Breast epithelium (tissue), 4 donors: Measurements from ENCODE around the gene DPH6. TPM values are rescaled to one million over a fixed set of nuclear protein-coding genes. Genes with fewer than 3 reads are reported as not detected.

Experiments
- DNase-seq, 2 donors: peaks; one replicate each; pipeline ENCODE4 v3.0.0-alpha.2; 2019; ENCODE audit warnings: low spot score in 2 of 2
- H3K27ac ChIP-seq, 2 donors: fragments of 200-600 bp; sonication (generic) in 1 of 2; one replicate each; pipeline ENCODE4 v1.5.1; 2016 to 2019; ENCODE audit warnings: mild to moderate bottlenecking in 1 of 2
- H3K27me3 ChIP-seq, 2 donors: fragments of 200-600 bp; sonication (generic) in 1 of 2; one replicate each; pipeline versions ENCODE4 v1.5.1 to v1.6.0; 2017 to 2019; ENCODE audit warnings: control low read depth in 1 of 2, mild to moderate bottlenecking in 1 of 2
- H3K36me3 ChIP-seq: fragments of 200-600 bp; one replicate; pipeline ENCODE4 v1.5.1; 2019
- H3K4me1 ChIP-seq, 2 donors: fragments of 200-600 bp; sonication (generic); one replicate each; pipeline ENCODE4 v1.5.1; 2016 to 2019; ENCODE audit warnings: control low read depth in 1 of 2
- H3K4me3 ChIP-seq, 3 donors: fragments of 200-600 bp; sonication (generic); 1 replicate in 2 of 3; 2 replicates in 1 of 3; pipeline ENCODE4 v1.5.1; 2016 to 2019; ENCODE audit warnings: mild to moderate bottlenecking in 3 of 3, moderate library complexity in 2 of 3
- H3K9me3 ChIP-seq, 2 donors: fragments of 200-600 bp; sonication (generic) in 1 of 2; one replicate each; pipeline ENCODE4 v1.5.1; 2016 to 2019; ENCODE audit warnings: control low read depth in 1 of 2
- POLR2A ChIP-seq: fragments of 450-650 bp; IDR thresholded peaks from one replicate; pipeline ENCODE4 v1.6.1; 2016; ENCODE audit warnings: antibody characterized with exemption, mild to moderate bottlenecking, moderate library complexity
- POLR2AphosphoS5 ChIP-seq, 3 donors: sonication (generic); formaldehyde crosslinking; IDR thresholded peaks; one replicate each; pipeline ENCODE4 v1.6.1; 2017; ENCODE audit warnings: antibody characterized with exemption in 3 of 3
- intact Hi-C: fragments of 100-400 bp; cut with DNase I; formaldehyde crosslinking; loops from one replicate; pipeline ENCODE4 v1.15.1; 2023; ENCODE audit warnings: low total_unique reads
- total RNA-seq, 3 donors: library from RNA; depleted of rRNA; stranded (reverse); fragments of >200 nt; gene quantifications; one replicate each; pipeline ENCODE4 v1.1.0, GENCODE V29; 2016
- TF ChIP-seq, protein P1 (sequence below), 3 donors: fragments of 450-650 bp; IDR thresholded peaks; one replicate each; pipeline ENCODE4 v1.5.1; 2016 to 2017; ENCODE audit warnings: antibody characterized with exemption in 3 of 3, mild to moderate bottlenecking in 3 of 3, moderate library complexity in 3 of 3

The DPH6 gene
- total RNA-seq, 3 donors from 2014 or later = 18.0 to 25.2 (median 20.8) TPM

DNA sequence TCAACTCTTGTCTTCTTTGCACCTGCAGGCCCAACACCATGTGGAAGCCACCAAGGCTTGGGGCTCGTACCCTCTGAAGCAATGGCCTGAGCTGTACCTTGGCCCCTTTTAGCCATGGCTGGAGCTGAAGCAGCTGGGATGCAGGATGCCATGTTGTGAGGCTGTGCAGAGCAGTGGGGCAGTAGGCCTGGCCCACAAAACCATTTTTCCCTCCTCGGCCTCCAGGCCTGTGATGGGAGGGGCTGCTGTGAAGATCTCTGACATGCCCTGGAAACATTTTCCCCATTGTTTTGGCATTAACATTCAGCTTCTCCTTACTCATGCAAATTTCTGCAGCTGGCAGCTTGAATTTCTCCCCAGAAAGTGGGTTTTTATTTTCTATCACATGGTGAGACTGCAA, 58.5 kb downstream of the DPH6 start:
- Histone ChIP-seq H3K27ac (no peak overlapping the region), H3K36me3 (no peaks in the 10 kb centered on the region), H3K4me1 (no peaks in the 10 kb centered on the region), H3K9me3 (peaks cover 9 to 19% of the 10 kb centered on the region in 2 donors), H3K4me3 (no peak overlapping the region), H3K27me3 (no peaks in the 10 kb centered on the region)
- intact Hi-C loops = no loop called here
- TF ChIP-seq POLR2A (no peak), POLR2AphosphoS5 (IDR thresholded peaks at IDR 0.05) (no peak)
- TF ChIP-seq, protein P1, sequence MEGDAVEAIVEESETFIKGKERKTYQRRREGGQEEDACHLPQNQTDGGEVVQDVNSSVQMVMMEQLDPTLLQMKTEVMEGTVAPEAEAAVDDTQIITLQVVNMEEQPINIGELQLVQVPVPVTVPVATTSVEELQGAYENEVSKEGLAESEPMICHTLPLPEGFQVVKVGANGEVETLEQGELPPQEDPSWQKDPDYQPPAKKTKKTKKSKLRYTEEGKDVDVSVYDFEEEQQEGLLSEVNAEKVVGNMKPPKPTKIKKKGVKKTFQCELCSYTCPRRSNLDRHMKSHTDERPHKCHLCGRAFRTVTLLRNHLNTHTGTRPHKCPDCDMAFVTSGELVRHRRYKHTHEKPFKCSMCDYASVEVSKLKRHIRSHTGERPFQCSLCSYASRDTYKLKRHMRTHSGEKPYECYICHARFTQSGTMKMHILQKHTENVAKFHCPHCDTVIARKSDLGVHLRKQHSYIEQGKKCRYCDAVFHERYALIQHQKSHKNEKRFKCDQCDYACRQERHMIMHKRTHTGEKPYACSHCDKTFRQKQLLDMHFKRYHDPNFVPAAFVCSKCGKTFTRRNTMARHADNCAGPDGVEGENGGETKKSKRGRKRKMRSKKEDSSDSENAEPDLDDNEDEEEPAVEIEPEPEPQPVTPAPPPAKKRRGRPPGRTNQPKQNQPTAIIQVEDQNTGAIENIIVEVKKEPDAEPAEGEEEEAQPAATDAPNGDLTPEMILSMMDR (IDR thresholded peaks at IDR 0.05) = no peak
- DNase-seq = no peak

DNA sequence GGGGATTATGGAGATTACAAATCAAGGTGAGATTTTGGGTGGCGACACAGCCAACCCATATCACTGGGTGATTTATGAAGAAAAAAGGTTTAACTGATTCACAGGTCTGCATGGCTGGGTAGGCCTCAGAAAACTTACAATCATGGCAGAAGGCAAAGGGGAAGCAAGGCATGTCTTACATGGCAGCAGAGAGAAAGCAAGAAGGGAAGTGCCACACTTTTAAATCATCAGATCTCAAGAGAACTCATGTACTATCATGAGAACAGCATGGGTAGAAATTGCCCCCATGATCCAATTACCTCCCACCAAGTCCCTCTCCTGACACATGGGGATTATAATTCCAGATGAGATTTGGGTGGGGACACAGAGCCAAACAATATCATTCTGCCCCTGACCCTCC, 59.7 kb downstream of the DPH6 start:
- Histone ChIP-seq H3K4me3 (no peak overlapping the region), H3K27ac (no peak overlapping the region), H3K27me3 (no peaks in the 10 kb centered on the region), H3K9me3 (peaks cover 9 to 19% of the 10 kb centered on the region in 2 donors), H3K36me3 (no peaks in the 10 kb centered on the region), H3K4me1 (no peaks in the 10 kb centered on the region)
- TF ChIP-seq POLR2A (no peak), POLR2AphosphoS5 (IDR thresholded peaks at IDR 0.05) (no peak)
- TF ChIP-seq, protein P1 (IDR thresholded peaks at IDR 0.05) = no peak
- intact Hi-C loops = no loop called here
- no peak for DNase-seq

DNA sequence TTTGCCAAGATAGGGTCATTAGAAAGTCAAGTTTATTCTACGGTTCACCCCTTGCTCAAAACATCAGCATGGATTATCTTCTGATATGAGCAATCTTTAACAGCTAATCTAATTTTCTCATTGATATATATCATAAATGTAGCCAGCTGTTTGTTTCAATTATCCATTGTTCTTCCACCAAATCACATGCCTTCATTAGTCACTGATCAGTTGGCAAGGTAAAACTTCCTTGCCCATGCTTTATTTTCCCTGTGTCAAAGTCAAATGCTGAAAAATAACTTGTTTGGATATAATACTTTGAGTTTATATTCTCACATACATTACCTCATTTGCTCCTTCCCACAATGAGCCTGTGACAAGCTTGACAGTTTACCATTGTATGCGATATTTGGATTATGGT, 60.6 kb downstream of the DPH6 start:
- TF ChIP-seq POLR2AphosphoS5 (IDR thresholded peaks at IDR 0.05) (no peak), POLR2A (no peak)
- TF ChIP-seq, protein P1 (IDR thresholded peaks at IDR 0.05) = no peak
- H3K9me3 ChIP-seq = peaks cover 9 to 19% of the 10 kb centered on the region in 2 donors
- no peak for DNase-seq
- H3K27me3 ChIP-seq = no peaks in the 10 kb centered on the region
- H3K4me1 ChIP-seq = no peaks in the 10 kb centered on the region
- no peak overlapping the region for H3K4me3 ChIP-seq
- H3K36me3 ChIP-seq = no peaks in the 10 kb centered on the region
- intact Hi-C loops = no loop called here
- no peak overlapping the region for H3K27ac ChIP-seq

DNA sequence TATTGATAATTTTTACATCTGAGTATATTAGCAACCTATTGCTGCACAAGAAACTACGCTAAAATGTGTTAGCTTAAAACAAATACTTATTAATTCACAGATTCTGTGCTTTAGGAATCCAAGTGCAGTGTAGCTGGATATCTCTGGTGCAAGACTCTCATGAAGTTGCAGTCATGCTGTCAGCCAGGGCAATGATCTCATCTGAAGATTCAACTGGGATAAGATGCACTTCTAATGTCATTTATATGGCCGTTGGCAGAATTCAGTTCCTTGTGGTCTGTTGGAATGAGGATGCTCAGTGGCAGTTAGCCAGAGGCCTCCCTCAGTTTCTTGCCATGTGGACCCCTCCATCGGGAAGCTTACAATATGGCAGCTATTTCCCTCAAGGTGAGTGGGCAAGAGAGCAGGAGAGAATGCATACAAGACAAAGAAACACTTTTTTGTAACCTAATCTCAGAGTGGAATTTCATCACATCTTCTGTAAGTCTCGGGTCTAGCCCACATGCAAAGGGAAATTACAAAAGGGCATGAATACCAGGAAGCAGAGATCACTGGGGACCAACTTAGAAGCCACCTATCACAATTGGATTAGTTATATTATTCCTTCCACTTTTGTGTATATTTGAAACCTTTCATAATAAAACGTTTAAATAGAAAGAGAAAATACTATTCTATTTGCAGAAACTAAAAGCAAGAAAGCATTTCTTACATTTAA, 61.6 kb downstream of the DPH6 start:
- Histone ChIP-seq H3K36me3 (no peaks in the 10 kb centered on the region), H3K27me3 (no peaks in the 10 kb centered on the region), H3K4me3 (no peak overlapping the region), H3K27ac (no peak overlapping the region), H3K4me1 (no peaks in the 10 kb centered on the region), H3K9me3 (peaks cover 9 to 19% of the 10 kb centered on the region in 2 donors)
- intact Hi-C loops = no loop called here
- no peak for DNase-seq
- TF ChIP-seq POLR2A (no peak), POLR2AphosphoS5 (IDR thresholded peaks at IDR 0.05) (no peak)
- TF ChIP-seq, protein P1 (IDR thresholded peaks at IDR 0.05) = no peak

DNA sequence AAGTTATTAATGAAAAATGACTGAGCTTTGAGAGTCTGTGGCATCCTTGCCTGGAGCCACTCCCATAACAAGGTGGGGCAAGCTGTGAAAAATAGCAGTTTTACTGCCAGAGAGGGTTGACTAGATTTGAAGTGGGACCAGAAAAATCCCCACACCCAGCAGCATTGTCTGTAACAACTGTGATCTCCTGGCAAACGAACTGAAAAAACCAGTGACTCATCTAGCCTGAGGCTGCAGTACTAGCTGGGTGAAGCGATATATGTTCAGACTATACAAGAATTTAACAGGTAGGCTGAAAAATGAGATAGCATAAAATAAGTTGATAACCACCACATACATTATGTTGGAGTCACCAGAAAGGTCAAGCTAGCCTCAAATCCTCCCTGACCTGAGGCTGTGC, 64.0 kb downstream of the DPH6 start:
- DNase-seq = no peak
- Histone ChIP-seq H3K9me3 (peaks cover 3 to 12% of the 10 kb centered on the region in 2 donors), H3K27me3 (no peaks in the 10 kb centered on the region), H3K4me3 (no peak overlapping the region), H3K27ac (no peak overlapping the region), H3K36me3 (no peaks in the 10 kb centered on the region), H3K4me1 (no peaks in the 10 kb centered on the region)
- intact Hi-C loops = no loop called here
- TF ChIP-seq, protein P1 (IDR thresholded peaks at IDR 0.05) = no peak
